COLO668 (cell line): ENCODE measurements around the gene PLEKHH2.

Experiments
- DNase-seq: peaks from one replicate; lab custom pipeline; 2025; ENCODE audit not compliant: unreplicated experiment; lab: John Stamatoyannopoulos, UW

Gene PLEKHH2

DNA sequence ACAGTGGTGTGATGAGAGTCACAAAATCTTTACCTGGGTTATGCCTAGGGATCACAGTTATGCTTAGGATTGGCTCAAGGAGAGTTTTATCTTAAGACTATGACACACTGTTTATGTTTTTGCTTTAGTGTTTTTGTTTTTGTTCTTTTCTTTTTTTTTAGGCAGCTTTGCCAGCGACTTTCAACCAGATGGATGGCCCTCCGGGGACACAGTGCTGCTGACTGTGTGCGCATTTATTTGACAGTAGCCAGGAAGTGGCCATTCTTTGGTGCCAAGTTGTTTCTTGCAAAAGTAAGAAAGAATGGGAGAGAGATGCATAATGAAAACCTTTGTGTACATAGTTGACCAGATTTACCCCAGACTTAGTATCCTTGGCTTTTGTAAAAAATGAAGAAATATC is 121.7 kb downstream of the PLEKHH2 start:
- no peak for DNase-seq

DNA sequence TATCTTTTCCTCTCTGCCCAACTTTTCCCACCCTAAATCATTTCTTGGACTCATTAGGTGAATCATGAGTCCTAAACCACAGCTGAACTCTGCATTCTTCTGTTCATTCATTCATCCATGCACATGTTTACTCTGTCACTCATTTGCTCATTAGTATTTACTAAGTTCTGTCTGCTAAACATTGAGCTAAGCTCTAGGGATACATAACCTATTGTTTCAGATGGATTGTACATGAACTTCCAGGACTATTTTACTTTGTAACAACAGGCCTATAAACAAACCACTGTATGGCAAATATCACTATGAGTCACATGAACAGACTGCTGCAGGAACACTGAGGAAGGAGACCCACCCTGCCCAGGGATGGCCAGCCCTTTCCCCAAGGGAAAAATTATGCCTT is 122.1 kb downstream of the PLEKHH2 start:
- DNase-seq = no peak

DNA sequence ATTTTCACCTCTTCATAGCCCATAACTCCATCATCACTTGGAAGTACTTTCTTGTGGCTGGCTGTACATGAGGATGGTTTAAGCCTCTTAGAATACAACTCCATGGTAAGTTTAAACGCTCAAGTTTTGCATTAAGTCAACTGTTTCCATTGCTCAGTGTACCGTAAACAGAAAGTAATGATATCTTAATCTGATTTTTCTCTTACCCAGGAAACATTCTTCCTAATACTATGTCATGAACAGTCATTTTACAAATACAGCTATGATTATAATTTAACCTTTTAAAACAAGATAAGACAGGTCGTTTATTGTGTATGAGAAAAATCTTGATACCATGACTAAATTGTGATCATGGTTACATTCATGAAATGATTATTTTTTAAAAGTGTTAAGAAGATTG is 125.2 kb downstream of the PLEKHH2 start:
- no peak for DNase-seq

DNA sequence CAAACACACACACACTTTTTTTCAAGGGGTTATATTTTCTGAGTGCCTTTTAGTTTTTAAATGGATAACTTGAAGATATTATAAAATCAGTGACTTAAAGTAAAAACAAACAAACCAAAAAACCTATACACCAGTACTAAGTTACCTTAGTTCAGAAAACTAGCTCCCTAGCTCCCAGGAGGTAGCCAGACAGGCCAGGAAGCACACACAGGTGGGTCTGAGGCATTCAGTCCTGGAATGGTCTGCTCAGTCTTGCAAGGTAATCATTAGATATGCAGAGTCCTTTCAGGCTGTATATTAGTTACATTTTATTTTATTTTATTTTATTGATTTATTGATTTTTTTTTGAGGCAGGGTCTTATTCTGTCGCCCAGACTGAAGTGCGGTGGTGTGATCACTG is 126.0 kb downstream of the PLEKHH2 start:
- no peak for DNase-seq

DNA sequence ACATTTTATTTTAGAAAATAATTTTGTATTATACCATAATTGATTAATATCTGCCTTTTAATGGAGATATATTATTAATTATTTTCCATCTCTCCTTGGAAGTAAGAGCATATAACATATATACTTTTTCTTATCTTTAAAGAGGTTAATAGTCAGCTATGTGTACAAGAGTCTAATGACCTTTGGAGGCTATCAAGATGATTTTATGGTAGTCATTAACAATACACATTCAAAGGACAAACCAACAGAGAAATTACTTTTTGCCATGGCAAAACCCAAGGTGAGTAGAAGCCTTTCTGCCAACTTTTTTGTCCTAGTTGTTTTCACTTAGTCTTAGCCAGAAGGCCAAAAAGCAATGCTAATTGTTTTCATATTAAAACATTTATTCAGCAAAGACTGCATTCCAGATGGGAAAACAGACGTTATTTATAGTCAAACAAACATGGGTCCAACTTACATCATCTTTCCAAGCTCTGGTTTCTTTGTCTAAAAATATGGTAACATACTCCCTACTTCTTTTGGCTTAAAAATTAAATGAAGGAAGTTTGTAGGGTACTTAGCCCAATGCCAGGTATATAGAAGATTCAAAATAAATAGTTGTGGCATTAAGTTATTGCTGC is 127.1 kb downstream of the PLEKHH2 start:
- DNase-seq = no peak

DNA sequence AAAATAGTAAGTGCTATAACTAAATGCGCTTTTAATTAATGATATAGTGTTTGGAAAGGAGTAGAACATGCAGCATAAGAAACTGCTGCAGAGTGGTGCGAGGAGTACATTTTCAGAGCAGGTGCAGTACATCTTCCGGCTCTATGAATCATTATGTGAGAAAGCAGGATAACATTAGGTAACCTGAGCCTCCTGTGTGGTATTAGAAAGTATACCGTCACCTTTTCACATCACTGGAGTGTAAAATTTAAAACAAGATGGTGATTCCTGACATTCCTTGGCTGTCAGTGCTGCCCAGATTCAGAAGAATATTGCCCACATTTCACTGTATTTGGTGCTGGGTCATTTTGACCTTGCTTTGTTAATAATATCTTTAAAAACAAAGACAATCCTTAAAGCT is 128.9 kb downstream of the PLEKHH2 start:
- DNase-seq = no peak

DNA sequence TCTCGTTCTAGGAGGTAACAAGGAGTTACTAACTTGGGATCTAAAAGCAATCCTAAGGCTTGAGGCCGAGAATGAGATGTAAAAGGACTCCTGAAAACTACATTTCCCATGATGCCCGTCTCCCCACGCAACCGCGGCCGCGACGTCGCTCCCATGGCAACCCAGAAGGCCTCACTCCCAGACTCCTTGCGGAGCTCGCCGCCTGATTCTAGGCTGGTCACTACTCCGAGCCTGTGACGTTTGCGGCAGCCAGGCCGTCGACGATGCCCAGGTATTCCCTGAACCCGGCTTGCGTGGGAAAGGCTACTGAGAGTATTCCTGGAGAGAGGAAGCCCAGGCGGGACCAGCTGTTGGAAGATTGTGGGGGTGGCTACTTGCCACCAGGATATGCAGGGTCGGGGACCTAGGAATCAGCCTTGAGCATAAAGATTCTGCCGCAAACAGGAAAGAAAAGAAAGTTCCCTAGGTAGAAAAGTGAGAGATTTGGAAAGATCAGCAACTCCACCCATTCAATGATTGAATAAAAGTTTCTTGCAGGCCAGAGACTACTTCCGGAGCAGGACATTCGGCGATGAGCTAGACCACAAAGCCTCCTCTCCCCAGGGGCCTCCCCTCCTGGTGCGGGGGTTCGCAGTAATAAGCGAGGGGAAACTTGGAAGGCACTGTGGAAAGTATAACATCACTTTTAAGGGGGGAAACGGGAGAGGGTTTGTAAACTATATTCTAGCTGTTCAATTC is 137.0 kb downstream of the PLEKHH2 start, which contains the start of gene DYNC2LI1:
Gene DYNC2LI1 (plus strand): TSS at position 164 of the 738 bp plus-strand sequence. CDS start 100 bp downstream, at position 264.
- DNase-seq = peak; percentile 91

DNA sequence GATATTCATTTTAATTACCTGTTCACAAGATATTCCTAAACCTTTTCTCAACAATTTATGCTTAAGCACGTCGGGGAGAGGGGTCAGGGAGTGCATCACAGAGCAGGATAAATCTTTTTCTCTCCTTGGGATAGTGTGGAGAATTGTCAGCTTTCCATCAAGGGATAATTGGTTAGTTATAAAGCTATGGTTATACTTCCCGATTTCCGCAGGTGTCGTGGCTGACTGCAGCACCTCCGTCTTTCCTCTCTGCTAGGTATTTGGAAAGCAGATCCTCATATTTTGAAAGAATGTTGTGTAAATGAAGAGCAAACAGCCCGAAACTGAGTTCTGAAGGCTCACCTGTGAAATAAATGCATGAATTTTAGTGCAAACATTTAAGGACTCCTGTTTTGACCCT is 137.6 kb downstream of the PLEKHH2 start:
- no peak for DNase-seq

DNA sequence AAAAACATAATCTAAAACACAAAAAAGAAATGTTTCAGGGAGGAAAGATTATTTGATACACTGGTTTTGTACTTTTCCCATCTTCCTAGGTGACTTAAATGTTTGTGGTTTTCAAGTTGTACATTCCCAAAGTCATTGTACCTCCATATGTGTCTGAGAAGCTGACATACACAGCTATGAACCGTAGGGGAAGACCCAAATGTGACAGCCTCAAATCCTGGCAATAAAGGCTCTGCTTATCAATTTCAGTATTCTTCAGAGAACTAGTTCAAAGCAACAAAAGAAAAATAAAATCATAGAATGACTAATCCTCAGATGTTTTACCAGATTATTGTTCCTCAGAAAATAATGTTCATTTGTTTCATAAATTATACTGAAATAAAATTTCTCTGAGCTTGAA is 139.3 kb downstream of the PLEKHH2 start:
- no peak for DNase-seq

DNA sequence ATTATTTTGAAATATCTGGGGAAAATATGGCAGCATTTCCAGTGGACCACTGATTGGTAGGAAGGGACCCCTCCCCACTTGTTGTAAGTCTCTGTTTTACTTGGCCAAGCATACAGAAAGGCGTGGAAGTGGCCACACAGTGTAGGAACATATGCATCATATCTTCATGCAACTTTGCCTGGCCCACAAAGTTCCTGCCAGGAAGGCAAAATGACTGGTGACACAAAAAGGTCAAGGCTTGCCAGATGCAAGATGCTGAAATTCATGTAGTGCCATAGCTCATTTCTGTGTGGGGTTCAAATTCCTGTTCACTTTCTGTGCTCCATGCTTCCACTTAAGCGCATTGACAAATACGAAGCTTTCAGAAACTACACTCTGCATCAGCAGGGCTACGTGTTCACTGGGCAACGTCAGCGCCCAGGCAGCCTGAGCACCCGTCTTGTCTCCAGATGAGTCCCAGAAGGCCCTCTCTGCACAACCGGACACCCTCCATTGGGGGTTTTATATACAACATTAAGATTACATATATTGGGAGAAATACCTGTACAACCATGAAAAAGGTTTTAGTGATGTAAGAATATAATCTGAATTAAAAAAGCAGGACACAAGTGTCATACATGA is 140.4 kb downstream of the PLEKHH2 start:
- no peak for DNase-seq

DNA sequence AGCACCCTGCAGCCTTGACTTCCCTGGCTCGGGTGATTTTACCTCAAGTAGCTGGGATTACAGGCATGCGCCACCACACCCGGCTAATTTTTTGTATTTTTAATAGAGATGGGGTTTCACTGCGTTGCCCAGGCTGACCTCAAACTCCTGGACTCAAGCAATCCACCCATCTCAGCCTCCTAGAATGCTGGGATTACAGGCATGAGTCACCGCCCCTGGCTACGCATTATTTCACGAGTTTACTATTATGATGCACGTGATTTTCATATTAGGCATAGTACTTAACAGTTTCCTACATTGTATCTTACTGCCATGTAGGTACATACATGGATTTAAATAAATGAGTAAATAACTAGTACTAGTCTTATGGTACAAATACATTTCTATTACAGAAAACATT is 141.2 kb downstream of the PLEKHH2 start:
- DNase-seq = no peak

DNA sequence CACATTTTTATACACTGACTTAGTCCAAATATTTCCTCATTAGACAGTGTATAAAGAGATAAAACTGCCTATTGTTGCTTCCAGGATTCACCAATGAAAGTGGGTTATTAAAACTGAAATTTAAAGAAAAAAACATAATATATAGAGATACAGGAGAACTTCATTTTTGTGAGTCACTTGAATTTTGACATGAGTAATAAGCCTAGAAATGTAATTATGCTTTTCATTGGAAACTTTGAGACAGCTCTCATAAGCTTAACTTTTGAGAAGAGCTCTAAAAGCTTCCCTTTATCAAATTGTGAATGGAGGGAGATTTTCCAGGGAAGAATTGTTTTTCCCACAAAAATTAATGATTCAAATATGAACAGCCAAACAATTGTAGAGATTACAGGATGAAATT is 150.8 kb downstream of the PLEKHH2 start:
- no peak for DNase-seq

DNA sequence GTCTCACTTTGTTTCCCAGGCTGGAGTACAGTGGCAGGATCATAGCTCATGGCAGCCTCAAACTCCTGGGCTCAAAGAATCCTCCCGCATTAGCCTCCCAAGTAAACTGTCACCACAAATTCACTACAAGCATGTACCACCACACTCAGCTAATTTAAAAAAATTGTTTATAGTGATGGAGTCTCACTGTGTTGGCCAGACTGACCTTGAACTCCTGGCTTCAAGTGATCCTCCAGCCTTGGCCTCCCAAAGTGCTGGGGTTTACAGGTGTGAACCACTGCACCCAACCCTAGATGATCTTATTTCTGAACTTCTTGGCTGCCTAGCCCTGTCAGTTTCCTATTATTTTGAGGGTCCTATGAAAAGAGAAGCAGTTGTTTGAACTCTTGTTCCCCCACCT is 151.6 kb downstream of the PLEKHH2 start:
- no peak for DNase-seq

DNA sequence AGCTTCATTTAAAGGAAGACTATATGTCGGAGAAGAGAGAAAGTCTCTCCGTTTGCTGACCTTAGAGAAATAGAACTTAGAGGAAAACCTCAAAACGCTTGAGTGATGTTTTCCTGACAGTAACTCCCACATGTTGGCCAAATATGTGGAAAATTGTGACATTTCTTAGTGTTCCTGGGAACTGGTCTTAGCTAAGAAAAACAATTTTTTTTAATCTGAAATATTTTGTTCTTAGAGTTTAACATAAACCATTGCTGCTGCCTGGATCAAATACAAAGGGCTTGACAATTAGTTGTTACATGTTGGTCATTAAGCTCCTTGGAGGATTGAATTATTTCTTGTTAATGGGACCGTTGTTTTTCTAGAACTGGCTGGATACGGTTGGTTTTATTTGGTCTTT is 153.1 kb downstream of the PLEKHH2 start:
- DNase-seq = no peak

DNA sequence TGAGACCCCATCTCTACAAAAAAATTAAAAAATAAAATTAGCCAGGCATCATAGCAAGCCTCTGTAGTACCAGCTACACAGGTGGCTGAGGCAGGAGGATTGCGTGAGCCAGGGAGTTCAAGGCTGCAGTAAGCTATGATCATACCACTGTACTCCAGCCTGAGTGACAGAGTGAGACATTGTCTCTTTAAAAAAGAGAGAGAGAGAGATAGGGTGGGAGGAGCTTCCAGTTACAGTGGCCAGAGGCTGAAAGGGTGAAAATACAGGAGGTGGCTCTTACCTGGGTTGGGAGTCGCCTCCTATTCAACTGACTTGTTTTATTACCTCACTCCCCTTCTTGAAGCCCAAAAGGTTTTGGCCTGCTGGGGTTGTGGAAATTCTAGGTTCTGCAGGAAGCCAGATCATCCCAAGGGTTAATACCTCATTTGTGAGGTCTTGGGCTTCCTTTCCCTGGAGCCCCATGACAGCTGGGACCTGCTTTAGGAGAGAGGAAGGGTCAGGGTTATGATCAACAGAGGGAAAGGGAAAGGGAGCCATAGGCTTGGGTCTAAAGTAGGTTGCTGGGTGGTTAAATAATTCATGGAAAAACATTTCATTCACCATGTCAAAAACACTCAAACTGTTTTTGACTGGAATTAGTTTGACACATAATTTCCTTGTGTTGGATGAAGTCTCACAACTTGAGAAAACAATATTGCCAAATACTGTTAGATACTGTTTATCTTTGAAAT is 154.1 kb downstream of the PLEKHH2 start:
- no peak for DNase-seq

DNA sequence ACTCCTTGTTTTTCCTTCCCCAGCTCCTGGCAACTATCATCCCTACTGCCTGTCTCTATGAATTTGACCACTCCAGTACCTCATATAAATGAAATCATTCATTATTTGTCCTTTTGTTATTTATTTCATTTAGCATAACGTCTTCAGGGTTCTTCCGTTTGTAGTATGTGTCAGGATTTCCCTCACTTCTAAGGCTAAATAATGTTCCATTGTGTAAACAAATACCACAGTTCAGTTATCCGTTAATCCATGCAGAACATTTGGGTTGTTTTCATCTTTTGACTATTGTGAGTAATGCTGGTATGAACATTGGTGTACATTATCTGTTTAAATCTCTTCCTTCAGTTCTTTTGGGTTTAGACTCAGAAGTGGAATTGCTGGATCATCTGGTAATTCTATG is 155.6 kb downstream of the PLEKHH2 start:
- DNase-seq = no peak

DNA sequence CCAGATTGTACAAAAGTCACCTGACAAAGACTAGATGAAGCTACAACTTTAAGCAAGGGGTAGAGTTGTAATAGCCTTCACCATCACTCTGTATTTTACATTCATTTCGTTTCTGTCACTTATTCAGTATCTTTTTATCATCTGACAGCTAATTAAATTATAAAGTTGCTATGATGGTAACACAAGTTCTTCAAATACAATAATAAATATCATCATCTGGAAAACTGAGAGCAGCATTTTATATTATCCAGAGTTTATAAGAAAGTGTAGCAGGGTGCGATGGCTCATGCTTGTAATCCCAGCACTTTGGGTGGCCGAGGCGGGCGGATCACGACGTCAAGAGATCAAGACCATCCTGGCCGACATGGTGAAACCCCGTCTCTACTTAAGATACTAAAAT is 157.9 kb downstream of the PLEKHH2 start:
- no peak for DNase-seq

DNA sequence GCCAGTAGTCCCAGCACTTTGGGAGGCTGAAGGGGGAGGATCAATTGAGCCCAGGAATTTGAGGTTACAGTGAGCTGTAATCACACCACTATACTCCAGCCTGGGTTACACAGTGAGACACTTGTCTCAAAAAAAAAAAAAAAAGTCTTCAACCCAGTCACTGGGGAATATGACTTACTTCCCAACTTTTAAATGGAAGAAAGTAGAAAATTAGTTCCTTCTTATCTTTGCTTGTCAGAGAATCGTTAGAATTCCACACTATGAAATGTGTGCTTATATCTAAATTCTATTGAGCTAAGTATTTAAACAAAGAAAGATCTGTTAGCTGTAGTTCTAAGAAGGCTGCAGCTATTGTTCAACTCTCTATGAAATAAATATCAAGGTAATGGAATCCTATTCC is 159.1 kb downstream of the PLEKHH2 start:
- DNase-seq = no peak

DNA sequence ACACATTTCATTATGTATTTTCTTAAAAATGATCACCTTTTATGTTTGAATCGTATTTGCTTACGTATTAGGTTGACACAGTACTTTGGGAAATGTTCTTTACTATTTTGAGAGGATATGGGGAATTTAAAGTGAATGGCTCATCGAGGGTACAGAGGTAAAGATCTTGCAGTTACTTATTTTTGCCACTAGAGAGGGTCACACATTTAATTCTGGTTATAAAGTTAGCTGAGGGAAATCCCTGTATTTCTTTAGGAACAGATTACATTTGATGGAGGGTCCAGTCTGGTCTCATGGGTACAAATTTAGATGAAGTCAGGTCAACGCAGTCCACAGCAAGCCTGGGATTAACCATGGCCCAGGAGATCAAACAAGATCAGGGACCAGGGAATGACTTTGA is 161.2 kb downstream of the PLEKHH2 start:
- no peak for DNase-seq

DNA sequence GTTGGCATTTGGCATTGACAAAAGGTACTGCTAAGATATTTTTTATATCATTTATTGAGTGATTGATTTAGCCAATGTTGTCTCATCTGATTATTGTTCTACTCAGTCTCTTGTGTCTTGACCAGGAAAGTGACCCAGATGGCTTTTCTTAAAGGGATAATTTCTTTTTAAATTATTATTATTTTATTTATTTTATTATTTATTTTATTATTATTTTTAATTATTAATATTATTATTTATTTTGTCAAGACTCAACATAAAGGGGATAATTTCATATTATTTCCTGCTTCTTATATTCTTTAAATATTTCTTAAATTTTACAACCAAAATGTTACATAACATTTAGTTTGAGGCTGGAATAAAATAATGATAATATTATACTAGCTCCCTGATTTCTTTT is 163.8 kb downstream of the PLEKHH2 start:
- no peak for DNase-seq

DNA sequence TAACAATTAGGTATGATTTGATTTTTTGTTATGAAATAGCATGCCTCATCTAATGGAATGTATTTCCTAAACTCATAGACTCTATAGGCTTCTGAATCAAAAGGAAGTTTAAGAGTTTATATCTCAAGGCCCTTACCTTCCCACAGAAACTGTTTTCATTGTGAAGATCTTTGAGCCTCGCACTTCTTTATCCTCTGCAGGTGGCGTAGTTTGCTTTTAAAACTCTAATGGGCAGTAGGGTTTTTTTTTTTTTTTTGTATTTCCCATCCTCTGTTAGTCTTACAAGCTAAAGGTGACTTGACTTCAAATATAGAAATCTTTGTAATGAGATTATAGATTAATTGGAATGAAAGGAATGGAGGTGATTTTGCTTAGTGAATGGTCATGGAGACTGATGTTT is 165.1 kb downstream of the PLEKHH2 start:
- DNase-seq = no peak

DNA sequence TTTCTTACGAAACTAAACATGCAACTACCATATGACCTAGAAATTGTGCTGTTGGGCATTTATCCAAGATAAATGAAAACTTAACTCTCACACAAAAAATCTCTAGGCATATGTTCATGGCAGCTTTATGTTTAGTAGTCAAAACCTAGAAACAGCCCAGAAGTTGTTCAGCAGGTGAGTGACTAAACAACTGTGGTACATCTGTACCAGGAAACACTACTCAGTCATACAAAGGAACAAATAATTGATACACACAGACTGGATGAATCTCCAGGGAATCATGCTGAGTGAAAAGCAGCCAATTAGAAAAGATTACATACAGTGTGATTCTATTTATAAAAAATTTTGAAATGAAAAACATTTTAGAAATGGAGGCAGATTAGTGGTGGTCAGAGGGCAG is 166.1 kb downstream of the PLEKHH2 start:
- no peak for DNase-seq
